Measurements from ENCODE around the gene RAPGEF3.

RAPGEF3 gene

GRCh38 chr12:47762850-47763465, 4.3 kb upstream of the RAPGEF3 start:
- in situ Hi-C loops (cut with MboI; ENCODE audit: low sequenced_read_pairs): no loop called here

GRCh38 chr12:47758584-47758833, 171 bp downstream of the RAPGEF3 start:
- in situ Hi-C loops (cut with MboI; ENCODE audit: low sequenced_read_pairs): no loop called here

GRCh38 chr12:47757840-47758583, 668 bp downstream of the RAPGEF3 start:
- in situ Hi-C loops (cut with MboI; ENCODE audit: low sequenced_read_pairs): no loop called here

GRCh38 chr12:47757364-47757839, 1.3 kb downstream of the RAPGEF3 start:
- in situ Hi-C loops (cut with MboI; ENCODE audit: low sequenced_read_pairs): no loop called here

- in situ Hi-C loops (cut with MboI; ENCODE audit: low sequenced_read_pairs): no loop called here
These were observed 2.8 kb downstream of the RAPGEF3 start for GRCh38 chr12:47755655-47756562.

GRCh38 chr12:47754881-47755280, 3.8 kb downstream of the RAPGEF3 start:
- in situ Hi-C loops (cut with MboI; ENCODE audit: low sequenced_read_pairs): no loop called here

- in situ Hi-C loops (cut with MboI; ENCODE audit: low sequenced_read_pairs): no loop called here
These were observed 4.6 kb downstream of the RAPGEF3 start for GRCh38 chr12:47754126-47754525.

- in situ Hi-C loops (cut with MboI; ENCODE audit: low sequenced_read_pairs): no loop called here
These were observed 5.4 kb downstream of the RAPGEF3 start for GRCh38 chr12:47753021-47754001.

- in situ Hi-C loops (cut with MboI; ENCODE audit: low sequenced_read_pairs): no loop called here
These were observed 6.1 kb downstream of the RAPGEF3 start for GRCh38 chr12:47752552-47752951.

GRCh38 chr12:47752121-47752520, 6.6 kb downstream of the RAPGEF3 start:
- in situ Hi-C loops (cut with MboI; ENCODE audit: low sequenced_read_pairs): no loop called here

GRCh38 chr12:47751561-47751960, 7.1 kb downstream of the RAPGEF3 start:
- in situ Hi-C loops (cut with MboI; ENCODE audit: low sequenced_read_pairs): no loop called here

- in situ Hi-C loops (cut with MboI; ENCODE audit: low sequenced_read_pairs): no loop called here
These were observed 7.7 kb downstream of the RAPGEF3 start for GRCh38 chr12:47750916-47751470.

GRCh38 chr12:47750229-47750798, 8.4 kb downstream of the RAPGEF3 start:
- in situ Hi-C loops (cut with MboI; ENCODE audit: low sequenced_read_pairs): no loop called here

GRCh38 chr12:47748899-47749298, 9.8 kb downstream of the RAPGEF3 start:
- in situ Hi-C loops (cut with MboI; ENCODE audit: low sequenced_read_pairs): loop anchor here (25.0 kb wide), 1 partner anchor 413 kb away; the partner anchor contains the start of gene ASB8

GRCh38 chr12:47748507-47748828, 10.2 kb downstream of the RAPGEF3 start:
- in situ Hi-C loops (cut with MboI; ENCODE audit: low sequenced_read_pairs): loop anchor here (25.0 kb wide), 1 partner anchor 414 kb away; the partner anchor contains the start of gene ASB8

- in situ Hi-C loops (cut with MboI; ENCODE audit: low sequenced_read_pairs): loop anchor here (25.0 kb wide), 1 partner anchor 414 kb away; the partner anchor contains the start of gene ASB8
These were observed 10.8 kb downstream of the RAPGEF3 start for GRCh38 chr12:47747596-47748506.

- in situ Hi-C loops (cut with MboI; ENCODE audit: low sequenced_read_pairs): loop anchor here (25.0 kb wide), 1 partner anchor 415 kb away; the partner anchor contains the start of gene ASB8
These were observed 11.6 kb downstream of the RAPGEF3 start for GRCh38 chr12:47747126-47747525.

GRCh38 chr12:47746523-47746922, 12.2 kb downstream of the RAPGEF3 start:
- in situ Hi-C loops (cut with MboI; ENCODE audit: low sequenced_read_pairs): loop anchor here (25.0 kb wide), 1 partner anchor 416 kb away; the partner anchor contains the start of gene ASB8
